Stomach (tissue), 4 donors: Measurements from ENCODE around the gene GAGE13.
"Not testable (repeated sequence)": the region's sequence is repeated elsewhere in the genome, so short reads cannot be mapped to it uniquely, and the experiment has no call there.

Experiments used
- EP300 ChIP-seq: sonication (generic); formaldehyde crosslinking; IDR thresholded peaks from one replicate; pipeline ENCODE4 v1.6.1; 2017; ENCODE audit warnings: antibody characterized with exemption
- POLR2A ChIP-seq, 4 donors: fragments of 450-650 bp; IDR thresholded peaks; one replicate each; pipeline ENCODE4 v1.6.1; 2016; ENCODE audit warnings: antibody characterized with exemption in 4 of 4, control low read depth in 2 of 4, mild to moderate bottlenecking in 1 of 4, moderate library complexity in 1 of 4
- TF ChIP-seq, protein P1 (sequence below), 7 experiments: fragments of 450-650 bp in 4 of 7; fragments of 200-600 bp in 3 of 7; sonication (generic) in 3 of 7; IDR thresholded peaks; one replicate each; pipeline ENCODE4 v1.5.1; 2016 to 2019; ENCODE audit warnings: antibody characterized with exemption in 7 of 7, control low read depth in 2 of 7, mild to moderate bottlenecking in 1 of 7

DNA sequence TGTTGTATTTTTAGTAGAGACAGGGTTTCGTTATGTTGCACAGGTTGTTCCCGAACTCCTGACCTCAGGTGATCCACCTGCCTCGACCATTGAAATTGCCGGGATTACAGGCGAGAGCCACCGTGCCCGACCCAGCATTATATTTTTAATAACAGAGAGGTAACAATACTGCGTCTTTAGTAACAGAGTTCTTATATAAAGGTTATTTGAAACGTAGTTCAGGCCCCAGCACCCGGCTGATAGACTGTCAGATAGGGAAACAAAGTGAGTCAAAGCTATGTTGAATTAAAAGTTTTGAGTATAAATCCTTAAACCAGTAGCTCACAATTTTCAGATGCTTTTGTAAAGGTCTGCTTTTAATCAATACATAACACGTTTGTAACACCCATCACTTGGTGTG is 14.8 kb downstream of the GAGE13 start:
- not testable (repeated sequence) for TF ChIP-seq EP300; POLR2A (IDR thresholded peaks at IDR 0.05)
- TF ChIP-seq, protein P1, sequence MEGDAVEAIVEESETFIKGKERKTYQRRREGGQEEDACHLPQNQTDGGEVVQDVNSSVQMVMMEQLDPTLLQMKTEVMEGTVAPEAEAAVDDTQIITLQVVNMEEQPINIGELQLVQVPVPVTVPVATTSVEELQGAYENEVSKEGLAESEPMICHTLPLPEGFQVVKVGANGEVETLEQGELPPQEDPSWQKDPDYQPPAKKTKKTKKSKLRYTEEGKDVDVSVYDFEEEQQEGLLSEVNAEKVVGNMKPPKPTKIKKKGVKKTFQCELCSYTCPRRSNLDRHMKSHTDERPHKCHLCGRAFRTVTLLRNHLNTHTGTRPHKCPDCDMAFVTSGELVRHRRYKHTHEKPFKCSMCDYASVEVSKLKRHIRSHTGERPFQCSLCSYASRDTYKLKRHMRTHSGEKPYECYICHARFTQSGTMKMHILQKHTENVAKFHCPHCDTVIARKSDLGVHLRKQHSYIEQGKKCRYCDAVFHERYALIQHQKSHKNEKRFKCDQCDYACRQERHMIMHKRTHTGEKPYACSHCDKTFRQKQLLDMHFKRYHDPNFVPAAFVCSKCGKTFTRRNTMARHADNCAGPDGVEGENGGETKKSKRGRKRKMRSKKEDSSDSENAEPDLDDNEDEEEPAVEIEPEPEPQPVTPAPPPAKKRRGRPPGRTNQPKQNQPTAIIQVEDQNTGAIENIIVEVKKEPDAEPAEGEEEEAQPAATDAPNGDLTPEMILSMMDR (IDR thresholded peaks at IDR 0.05): not testable (repeated sequence)
